ENCODE measurements around the gene HOXC13. TPM values are rescaled to one million over a fixed set of nuclear protein-coding genes. Genes with fewer than 3 reads are reported as not detected.

HOXC13 gene
- total and polyA plus RNA-seq, 2 of the 13 experiments (the other 11 are each of a cell fraction or from before 2014, with no cell fraction given): 0.07 TPM; not detected in 1

GRCh38 chr12:53928054-53928835 is 10.4 kb upstream of the HOXC13 start:
- no peak overlapping the region for H3K9ac ChIP-seq (ENCODE audit: insufficient read depth, low read depth, low read length)
- H3K4me3 ChIP-seq (replicated peaks in 1 of 3; ENCODE audit: insufficient read depth in 1 of 3, low read depth in 2 of 3, low read length in 3 of 3): no peak overlapping the region
- in situ Hi-C loops (cut with HindIII; ENCODE audit: extremely low pct_ligation_motif_present, low pct_unique_long_range_greater_than_20kb) (loop anchor here (25.0 kb wide), 1 partner anchor 141 kb away; no protein-coding TSS in a partner anchor), intact Hi-C loops (cut with micrococcal nuclease; ENCODE audit: unreplicated experiment) (no loop called here)
- no peaks in the 10 kb centered on the region for H4K20me1 ChIP-seq (ENCODE audit: insufficient read depth, low read length)
- DNase-seq (ENCODE audit: low spot score): no peak
- POLR2A ChIA-PET: no interaction called here
- no peak overlapping the region for H3K4me2 ChIP-seq (ENCODE audit: low read depth, low read length)
- H3K9me3 ChIP-seq (ENCODE audit: low read length): no peaks in the 10 kb centered on the region
- H2AFZ ChIP-seq (ENCODE audit: low read length): no peak overlapping the region
- 17% methylated on average over 17 of the region's 31 CpGs for WGBS (ENCODE audit: low lambda C conversion rate)
- H3K27ac ChIP-seq (ENCODE audit: extremely low read length, insufficient read depth, low read length): no peak overlapping the region
- CTCF ChIA-PET (ENCODE audit: low intra/inter-chr PET ratio, low total read pairs): no interaction called here
- H3K27me3 ChIP-seq (ENCODE audit: control insufficient read depth in 1 of 2, insufficient read depth in 2 of 2, low read length in 2 of 2): peaks cover 5 to 79% of the 10 kb centered on the region in 2 experiments
- H3K4me1 ChIP-seq (ENCODE audit: insufficient read depth, low read length): no peaks in the 10 kb centered on the region
- FAIRE-seq: no peak
- no peak for ATAC-seq
- no peaks in the 10 kb centered on the region for H3K36me3 ChIP-seq (replicated peaks in 1 of 2; ENCODE audit: control insufficient read depth in 1 of 2, insufficient read depth in 2 of 2, low read length in 2 of 2)
- no TSS peak for BruUV-seq (replicated peaks)
- H3K79me2 ChIP-seq (ENCODE audit: insufficient read depth, low read length): no peaks in the 10 kb centered on the region
- TF ChIP-seq NCOA1 (CRISPR knock-in tag; IDR thresholded peaks at IDR 0.05) (no peak), CCAR2 (optimal IDR thresholded peaks at IDR 0.05; ENCODE audit: low read depth, low read length) (no peak), FUBP1 (CRISPR knock-in tag; IDR thresholded peaks at IDR 0.05; ENCODE audit: borderline replicate concordance) (no peak), GMEB1 (CRISPR knock-in tag; IDR thresholded peaks at IDR 0.05; ENCODE audit: borderline replicate concordance) (no peak), BRCA1 (CRISPR knock-in tag; IDR thresholded peaks at IDR 0.05) (no peak), MLLT10 (CRISPR knock-in tag; IDR thresholded peaks at IDR 0.05) (no peak), ZNF772 (CRISPR knock-in tag; IDR thresholded peaks at IDR 0.05) (no peak), TAF15 (IDR thresholded peaks at IDR 0.05; ENCODE audit: low read depth, low read length, poor library complexity, severe bottlenecking) (no peak), ZNF501 (CRISPR knock-in tag; IDR thresholded peaks at IDR 0.05) (no peak), PAXIP1 (CRISPR knock-in tag; conservative IDR thresholded peaks at IDR 0.05) (no peak), ZNF615 (CRISPR knock-in tag; IDR thresholded peaks at IDR 0.05; ENCODE audit: borderline replicate concordance) (no peak), FOXO1 (CRISPR knock-in tag; IDR thresholded peaks at IDR 0.05) (no peak), YEATS2 (CRISPR knock-in tag; IDR thresholded peaks at IDR 0.05; ENCODE audit: borderline replicate concordance) (no peak), GLI4 (CRISPR knock-in tag; IDR thresholded peaks at IDR 0.05; ENCODE audit: borderline replicate concordance) (no peak)
- TF ChIP-seq, protein P1, sequence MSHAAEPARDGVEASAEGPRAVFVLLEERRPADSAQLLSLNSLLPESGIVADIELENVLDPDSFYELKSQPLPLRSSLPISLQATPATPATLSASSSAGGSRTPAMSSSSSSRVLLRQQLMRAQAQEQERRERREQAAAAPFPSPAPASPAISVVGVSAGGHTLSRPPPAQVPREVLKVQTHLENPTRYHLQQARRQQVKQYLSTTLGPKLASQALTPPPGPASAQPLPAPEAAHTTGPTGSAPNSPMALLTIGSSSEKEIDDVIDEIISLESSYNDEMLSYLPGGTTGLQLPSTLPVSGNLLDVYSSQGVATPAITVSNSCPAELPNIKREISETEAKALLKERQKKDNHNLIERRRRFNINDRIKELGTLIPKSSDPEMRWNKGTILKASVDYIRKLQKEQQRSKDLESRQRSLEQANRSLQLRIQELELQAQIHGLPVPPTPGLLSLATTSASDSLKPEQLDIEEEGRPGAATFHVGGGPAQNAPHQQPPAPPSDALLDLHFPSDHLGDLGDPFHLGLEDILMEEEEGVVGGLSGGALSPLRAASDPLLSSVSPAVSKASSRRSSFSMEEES (CRISPR knock-in tag; IDR thresholded peaks at IDR 0.05): no peak

Data from HepG2 (cell line).